KMS-11 (cell line): ENCODE data around the gene CRMP1.

Source experiments
- H2AFZ ChIP-seq: fragments of 200-600 bp; sonication (generic); 2 replicates; pipeline ENCODE4 v1.6.1; 2016; ENCODE audit warnings: antibody characterized with exemption, mixed run types, low read depth
- H3K27ac ChIP-seq: fragments of 200-600 bp; sonication (generic); 2 replicates; pipeline ENCODE4 v1.6.1; 2016; ENCODE audit warnings: mild to moderate bottlenecking, mixed run types
- H3K27me3 ChIP-seq: fragments of 200-600 bp; sonication (generic); 2 replicates; pipeline ENCODE4 v1.6.1; 2017; ENCODE audit warnings: mild to moderate bottlenecking, low read depth, mixed run types, moderate library complexity; ENCODE audit not compliant: insufficient read depth
- H3K36me3 ChIP-seq: fragments of 200-600 bp; sonication (generic); 2 replicates; pipeline ENCODE4 v1.6.1; 2017; ENCODE audit warnings: mild to moderate bottlenecking, mixed run types; ENCODE audit not compliant: insufficient read depth
- H3K4me1 ChIP-seq: fragments of 200-600 bp; sonication (generic); 2 replicates; pipeline ENCODE4 v1.6.1; 2016; ENCODE audit warnings: mild to moderate bottlenecking, low read depth, mixed run types; ENCODE audit not compliant: poor library complexity, severe bottlenecking
- H3K4me2 ChIP-seq: fragments of 200-600 bp; sonication (generic); 2 replicates; pipeline ENCODE4 v1.7.0; 2016; ENCODE audit warnings: mild to moderate bottlenecking, mixed run types
- H3K4me3 ChIP-seq: fragments of 200-600 bp; sonication (generic); IDR thresholded peaks from 2 replicates; pipeline ENCODE4 v1.6.1; 2017; ENCODE audit warnings: low read depth, low read length, mixed read lengths; ENCODE audit not compliant: insufficient read depth
- H3K79me2 ChIP-seq: fragments of 200-600 bp; sonication (generic); 2 replicates; pipeline ENCODE4 v1.6.1; 2016; ENCODE audit warnings: low read depth, mixed run types; ENCODE audit not compliant: insufficient read depth
- H3K9ac ChIP-seq: fragments of 200-600 bp; sonication (generic); 2 replicates; pipeline ENCODE4 v1.6.1; 2016; ENCODE audit warnings: mild to moderate bottlenecking, mixed run types
- H4K20me1 ChIP-seq: fragments of 200-600 bp; sonication (generic); 2 replicates; pipeline ENCODE4 v1.6.1; 2016; ENCODE audit warnings: mild to moderate bottlenecking, mixed run types; ENCODE audit not compliant: insufficient read depth
- TF ChIP-seq, protein P1 (sequence below): fragments of 200-600 bp; sonication (generic); conservative IDR thresholded peaks from 2 replicates; pipeline ENCODE4 v1.6.1; 2017; ENCODE audit warnings: low read depth, mild to moderate bottlenecking, antibody characterized with exemption, low read length, moderate library complexity, mixed read lengths

The CRMP1 gene

DNA sequence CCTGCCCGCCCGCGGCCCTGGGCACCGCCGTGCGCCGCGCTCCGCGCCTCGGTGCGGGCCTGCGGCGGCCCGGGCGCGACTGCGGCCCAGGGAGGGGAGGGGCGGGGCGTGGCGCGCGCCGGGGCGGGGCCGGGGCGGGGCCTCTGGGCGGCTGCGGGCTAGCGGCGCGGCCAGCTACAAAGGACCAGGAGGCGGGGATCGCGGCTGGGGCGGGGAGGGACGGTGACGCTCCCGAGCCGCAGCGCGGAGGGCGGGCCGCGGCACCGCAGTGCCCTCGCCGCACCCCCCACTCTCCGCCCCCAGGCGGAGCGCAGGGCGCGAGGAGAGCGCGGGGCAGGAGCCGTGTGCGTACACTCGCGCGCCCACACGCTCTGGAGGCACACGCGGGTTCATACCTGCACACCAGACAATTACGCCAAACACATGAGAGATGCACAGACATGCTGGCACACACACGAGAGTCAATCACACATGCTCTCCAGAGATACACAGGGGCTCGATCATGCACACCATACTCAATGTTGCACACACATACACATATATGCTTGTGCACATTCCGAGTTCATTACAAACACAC lies at the start of gene CRMP1:
Gene CRMP1 (minus strand): TSS at position 83 of the 577 bp plus-strand sequence. CDS start 117 bp downstream, outside the sequence.
- Histone ChIP-seq H3K4me3 (no peak within 1 kb of the TSS), H3K79me2 (no peaks in the 10 kb centered on the region), H3K4me2 (no peak within 1 kb of the TSS), H4K20me1 (no peaks in the 10 kb centered on the region), H3K36me3 (no peaks in the 10 kb centered on the region), H3K27ac (no peak within 1 kb of the TSS), H2AFZ (no peak within 1 kb of the TSS), H3K9ac (no peak within 1 kb of the TSS), H3K4me1 (no peaks in the 10 kb centered on the region), H3K27me3 (no peaks in the 10 kb centered on the region)
- TF ChIP-seq, protein P1, sequence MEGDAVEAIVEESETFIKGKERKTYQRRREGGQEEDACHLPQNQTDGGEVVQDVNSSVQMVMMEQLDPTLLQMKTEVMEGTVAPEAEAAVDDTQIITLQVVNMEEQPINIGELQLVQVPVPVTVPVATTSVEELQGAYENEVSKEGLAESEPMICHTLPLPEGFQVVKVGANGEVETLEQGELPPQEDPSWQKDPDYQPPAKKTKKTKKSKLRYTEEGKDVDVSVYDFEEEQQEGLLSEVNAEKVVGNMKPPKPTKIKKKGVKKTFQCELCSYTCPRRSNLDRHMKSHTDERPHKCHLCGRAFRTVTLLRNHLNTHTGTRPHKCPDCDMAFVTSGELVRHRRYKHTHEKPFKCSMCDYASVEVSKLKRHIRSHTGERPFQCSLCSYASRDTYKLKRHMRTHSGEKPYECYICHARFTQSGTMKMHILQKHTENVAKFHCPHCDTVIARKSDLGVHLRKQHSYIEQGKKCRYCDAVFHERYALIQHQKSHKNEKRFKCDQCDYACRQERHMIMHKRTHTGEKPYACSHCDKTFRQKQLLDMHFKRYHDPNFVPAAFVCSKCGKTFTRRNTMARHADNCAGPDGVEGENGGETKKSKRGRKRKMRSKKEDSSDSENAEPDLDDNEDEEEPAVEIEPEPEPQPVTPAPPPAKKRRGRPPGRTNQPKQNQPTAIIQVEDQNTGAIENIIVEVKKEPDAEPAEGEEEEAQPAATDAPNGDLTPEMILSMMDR, result no peak

DNA sequence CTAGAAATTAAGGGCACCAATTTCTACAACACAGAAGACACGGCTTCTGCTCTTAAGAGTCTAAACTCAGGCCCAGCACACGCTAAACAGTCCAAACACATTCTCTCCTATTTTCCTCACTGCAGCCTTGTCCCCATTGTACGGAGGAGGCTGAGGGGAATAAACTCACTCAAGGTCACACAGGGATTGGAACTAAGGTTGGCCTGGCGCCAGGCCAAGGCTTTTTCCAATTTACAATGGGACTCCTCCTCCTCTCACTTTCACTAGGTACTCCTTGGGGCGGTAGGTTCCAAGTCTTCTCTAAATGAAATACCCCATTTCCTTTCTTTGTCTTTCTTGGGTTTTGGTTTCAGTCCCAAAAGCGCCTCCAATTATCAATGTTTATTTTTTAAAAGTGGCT lies 48.7 kb upstream of the CRMP1 start:
- H3K4me3 ChIP-seq, result no peak overlapping the region
- no peak overlapping the region for H3K27ac ChIP-seq
- no peaks in the 10 kb centered on the region for H3K4me1 ChIP-seq
- H3K4me2 ChIP-seq, result no peak overlapping the region
- TF ChIP-seq, protein P1, result no peak
- no peak overlapping the region for H2AFZ ChIP-seq
- no peaks in the 10 kb centered on the region for H3K36me3 ChIP-seq
- H3K27me3 ChIP-seq, result no peaks in the 10 kb centered on the region
- no peaks in the 10 kb centered on the region for H3K79me2 ChIP-seq
- no peaks in the 10 kb centered on the region for H4K20me1 ChIP-seq
- no peak overlapping the region for H3K9ac ChIP-seq

DNA sequence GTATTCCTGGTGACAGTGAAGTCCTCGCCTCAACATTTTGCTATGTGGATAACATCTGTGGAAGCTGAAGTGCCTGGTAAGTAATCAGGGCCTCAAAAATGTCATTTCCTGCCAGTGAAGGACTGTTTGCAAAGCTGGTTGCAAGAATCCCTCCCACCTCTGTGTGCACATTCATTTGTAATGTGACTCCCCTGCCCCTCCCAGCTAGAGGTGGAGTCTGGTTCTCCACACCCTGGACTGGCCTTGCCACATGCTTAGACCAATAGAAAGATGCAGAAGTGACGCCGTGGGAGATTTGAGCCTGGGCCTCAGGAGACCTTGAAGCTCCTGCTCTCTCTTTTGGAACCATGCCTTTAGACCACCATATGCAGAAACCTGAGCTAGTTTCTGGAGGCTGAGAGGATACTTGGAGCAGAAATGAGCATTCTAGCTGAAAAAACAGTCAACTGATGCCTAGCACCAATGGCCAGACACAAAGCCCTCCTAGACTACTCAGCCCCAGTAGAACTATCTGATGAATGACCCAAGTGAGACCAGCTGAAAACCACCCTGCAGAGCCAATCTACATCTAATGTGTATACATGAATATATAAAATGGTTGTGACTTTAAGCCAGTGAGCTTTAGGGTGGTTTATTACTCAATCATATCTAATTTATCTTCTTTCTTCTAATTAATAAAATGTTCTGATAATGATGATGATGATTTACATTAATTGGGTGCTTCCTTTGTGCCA lies 47.8 kb upstream of the CRMP1 start:
- Histone ChIP-seq H3K4me3 (no peak overlapping the region), H3K79me2 (no peaks in the 10 kb centered on the region), H3K36me3 (no peaks in the 10 kb centered on the region), H3K27me3 (no peaks in the 10 kb centered on the region), H4K20me1 (no peaks in the 10 kb centered on the region), H3K4me1 (no peaks in the 10 kb centered on the region), H3K4me2 (no peak overlapping the region), H3K27ac (no peak overlapping the region), H2AFZ (no peak overlapping the region), H3K9ac (no peak overlapping the region)
- TF ChIP-seq, protein P1, result no peak

DNA sequence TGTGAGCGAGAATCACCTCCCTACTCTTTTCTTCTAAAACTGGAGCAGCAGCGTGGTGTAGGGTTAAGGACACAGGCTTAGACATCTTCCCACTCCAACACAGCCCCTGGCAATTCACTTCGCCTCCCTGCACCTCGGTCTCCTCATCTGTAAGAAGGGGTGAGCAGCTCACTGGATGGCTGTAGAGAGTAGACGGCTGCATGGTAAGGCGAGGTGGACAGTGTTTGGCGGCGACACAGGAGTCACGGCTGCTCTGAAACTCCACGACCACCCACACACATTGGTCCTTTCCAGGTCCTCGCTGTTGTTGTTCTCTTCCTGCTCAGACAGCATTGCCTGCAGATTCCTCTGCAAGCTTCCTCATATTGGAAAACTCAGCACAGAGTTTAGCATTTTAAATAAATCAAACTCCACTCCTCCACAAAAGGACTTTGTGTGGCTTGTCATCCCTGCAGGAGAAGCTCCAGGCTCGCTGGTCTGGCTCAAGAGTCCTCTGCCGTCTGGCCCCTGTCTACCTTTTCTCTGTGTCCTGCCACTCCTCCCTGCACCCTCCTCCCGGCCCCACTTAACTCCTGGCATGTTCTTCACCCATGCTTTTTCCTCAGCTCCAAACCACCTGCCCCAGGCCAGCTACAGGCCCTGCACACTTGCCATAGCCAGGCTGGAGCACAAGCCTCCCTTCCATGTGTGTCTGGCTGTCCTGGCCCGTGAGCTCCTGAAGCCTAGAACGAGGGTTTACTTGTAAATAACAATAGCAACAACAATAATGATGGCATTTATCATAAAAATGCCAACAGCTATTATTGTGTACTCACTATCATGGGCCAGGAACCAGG lies 41.3 kb upstream of the CRMP1 start:
- H3K79me2 ChIP-seq, result no peaks in the 10 kb centered on the region
- H3K4me1 ChIP-seq, result no peaks in the 10 kb centered on the region
- TF ChIP-seq, protein P1, result no peak
- no peak overlapping the region for H3K4me3 ChIP-seq
- H3K9ac ChIP-seq, result no peak overlapping the region
- no peak overlapping the region for H3K27ac ChIP-seq
- H3K36me3 ChIP-seq, result no peaks in the 10 kb centered on the region
- no peaks in the 10 kb centered on the region for H3K27me3 ChIP-seq
- no peak overlapping the region for H2AFZ ChIP-seq
- no peak overlapping the region for H3K4me2 ChIP-seq
- H4K20me1 ChIP-seq, result no peaks in the 10 kb centered on the region
